ENCODE data around the gene MACROD2. TPM values are rescaled to one million over a fixed set of nuclear protein-coding genes. Genes with fewer than 3 reads are reported as not detected.

MACROD2 gene
- total RNA-seq, 1 experiment from 2014 or later, result 3.1 TPM

GRCh38 chr20:15675813-15676484 lies 1680.6 kb downstream of the MACROD2 start:
- ChIA-PET POLR2A (interaction anchor here (1.0 kb wide), 1 partner anchor 122 kb away, joined by 3 read pairs; no protein-coding TSS in a partner anchor), CTCF (interaction anchor here (0.8 to 1.2 kb wide), 3 partner anchors 12 to 36 kb away, joined by 3 read pairs; no protein-coding TSS in a partner anchor)
- Mint-ChIP-seq H3K9me3 (ENCODE audit: unreplicated experiment) (no peaks in the 10 kb centered on the region), H3K4me3 (ENCODE audit: unreplicated experiment) (no peak overlapping the region), H3K27me3 (ENCODE audit: insufficient read depth, unreplicated experiment) (no peaks in the 10 kb centered on the region), H3K4me1 (ENCODE audit: insufficient read depth, unreplicated experiment) (peaks cover 6% of the 10 kb centered on the region), H3K27ac (ENCODE audit: low read depth, unreplicated experiment) (no peak overlapping the region), H3K36me3 (ENCODE audit: insufficient read depth, unreplicated experiment) (no peaks in the 10 kb centered on the region)
- no peak for DNase-seq (ENCODE audit: unreplicated experiment)
- BruUV-seq (replicated peaks), result no TSS peak
- intact Hi-C loops (cut with micrococcal nuclease), result no loop called here
- no peak for TF ChIP-seq CTCF (IDR thresholded peaks at IDR 0.05; ENCODE audit: unreplicated experiment)

GRCh38 chr20:15676815-15677214 lies 1681.5 kb downstream of the MACROD2 start:
- no peaks in the 10 kb centered on the region for H3K27me3 Mint-ChIP-seq (ENCODE audit: insufficient read depth, unreplicated experiment)
- no peaks in the 10 kb centered on the region for H3K9me3 Mint-ChIP-seq (ENCODE audit: unreplicated experiment)
- no peak for TF ChIP-seq CTCF (IDR thresholded peaks at IDR 0.05; ENCODE audit: unreplicated experiment)
- H3K27ac Mint-ChIP-seq (ENCODE audit: low read depth, unreplicated experiment), result no peak overlapping the region
- POLR2A ChIA-PET, result no interaction called here
- H3K36me3 Mint-ChIP-seq (ENCODE audit: insufficient read depth, unreplicated experiment), result no peaks in the 10 kb centered on the region
- CTCF ChIA-PET, result interaction anchor here (0.6 to 1.2 kb wide), 2 partner anchors 35 to 83 kb away, joined by 3 read pairs; no protein-coding TSS in a partner anchor
- no peak for DNase-seq (ENCODE audit: unreplicated experiment)
- peaks cover 6% of the 10 kb centered on the region for H3K4me1 Mint-ChIP-seq (ENCODE audit: insufficient read depth, unreplicated experiment)
- intact Hi-C loops (cut with micrococcal nuclease), result no loop called here
- H3K4me3 Mint-ChIP-seq (ENCODE audit: unreplicated experiment), result no peak overlapping the region
- BruUV-seq (replicated peaks), result no TSS peak

- BruUV-seq (replicated peaks), result no TSS peak
- H3K4me1 Mint-ChIP-seq (ENCODE audit: insufficient read depth, unreplicated experiment), result no peaks in the 10 kb centered on the region
- no peak overlapping the region for H3K4me3 Mint-ChIP-seq (ENCODE audit: unreplicated experiment)
- ChIA-PET POLR2A (no interaction called here), CTCF (interaction anchor here (0.5 to 0.8 kb wide), 2 partner anchors 13 to 675 kb away, joined by 3 read pairs; no protein-coding TSS in a partner anchor)
- H3K27me3 Mint-ChIP-seq (ENCODE audit: insufficient read depth, unreplicated experiment), result no peaks in the 10 kb centered on the region
- no peak for TF ChIP-seq CTCF (IDR thresholded peaks at IDR 0.05; ENCODE audit: unreplicated experiment)
- intact Hi-C loops (cut with micrococcal nuclease), result no loop called here
- H3K27ac Mint-ChIP-seq (ENCODE audit: low read depth, unreplicated experiment), result no peak overlapping the region
- no peaks in the 10 kb centered on the region for H3K36me3 Mint-ChIP-seq (ENCODE audit: insufficient read depth, unreplicated experiment)
- DNase-seq (ENCODE audit: unreplicated experiment), result no peak
- no peaks in the 10 kb centered on the region for H3K9me3 Mint-ChIP-seq (ENCODE audit: unreplicated experiment)
Measured at GRCh38 chr20:15682690-15683089, 1687.4 kb downstream of the MACROD2 start.

GRCh38 chr20:15692570-15692969 lies 1697.3 kb downstream of the MACROD2 start:
- TF ChIP-seq CTCF (IDR thresholded peaks at IDR 0.05; ENCODE audit: unreplicated experiment), result no peak
- ChIA-PET CTCF (interaction anchor here (0.6 kb wide), 1 partner anchor 627 kb away, joined by 3 read pairs; no protein-coding TSS in a partner anchor), POLR2A (interaction anchor here (0.7 kb wide), 1 partner anchor 793 kb away, joined by 3 read pairs; no protein-coding TSS in a partner anchor)
- Mint-ChIP-seq H3K27me3 (ENCODE audit: insufficient read depth, unreplicated experiment) (no peaks in the 10 kb centered on the region), H3K4me3 (ENCODE audit: unreplicated experiment) (no peak overlapping the region), H3K27ac (ENCODE audit: low read depth, unreplicated experiment) (no peak overlapping the region), H3K4me1 (ENCODE audit: insufficient read depth, unreplicated experiment) (no peaks in the 10 kb centered on the region), H3K9me3 (ENCODE audit: unreplicated experiment) (no peaks in the 10 kb centered on the region), H3K36me3 (ENCODE audit: insufficient read depth, unreplicated experiment) (no peaks in the 10 kb centered on the region)
- no TSS peak for BruUV-seq (replicated peaks)
- intact Hi-C loops (cut with micrococcal nuclease), result no loop called here
- DNase-seq (ENCODE audit: unreplicated experiment), result no peak

All from MCF 10A (cell line).